CD4-positive, CD25-positive, alpha-beta regulatory T cell (primary cell): ENCODE results near the gene IL10RA. TPM values are rescaled to one million over a fixed set of nuclear protein-coding genes. Genes with fewer than 3 reads are reported as not detected.

Source experiments
- ATAC-seq, 2 donors: fragments of 150-1000 bp; cut with Tn5 transposase; one replicate each; pipeline ENCODE4 v1.10.0; 2021; ENCODE audit warnings: low read depth in 2 of 2, moderate number of reproducible peaks in 2 of 2, moderate library complexity in 1 of 2
- DNase-seq, 3 donors: peaks; one replicate each; pipeline versions ENCODE4 v3.0.0 to v3.0.0-alpha.2; 2012 to 2022; ENCODE audit warnings: mixed read lengths in 1 of 3
- H3K27ac ChIP-seq: one replicate; pipeline ENCODE4 v1.7.0; 2013; ENCODE audit warnings: mild to moderate bottlenecking, low read length; ENCODE audit not compliant: insufficient read depth, poor library complexity, severe bottlenecking
- H3K27me3 ChIP-seq: one replicate; pipeline ENCODE4 v1.7.0; 2013; ENCODE audit warnings: low read length; ENCODE audit not compliant: control insufficient read depth, insufficient read depth
- H3K36me3 ChIP-seq: one replicate; pipeline ENCODE4 v1.7.0; 2013; ENCODE audit warnings: mild to moderate bottlenecking, low read length, moderate library complexity; ENCODE audit not compliant: control insufficient read depth, insufficient read depth
- H3K4me1 ChIP-seq: 2 replicates; pipeline ENCODE4 v1.7.0; 2013; ENCODE audit warnings: mild to moderate bottlenecking, low read length; ENCODE audit not compliant: insufficient read depth, control insufficient read depth, poor library complexity, severe bottlenecking
- H3K4me3 ChIP-seq: one replicate; pipeline ENCODE4 v1.7.0; 2013; ENCODE audit warnings: low read depth, mild to moderate bottlenecking, low read length, moderate library complexity
- H3K9me3 ChIP-seq, 2 experiments: 1 replicate in 1 of 2; 2 replicates in 1 of 2; pipeline ENCODE4 v1.7.0; 2013; ENCODE audit warnings: low read length in 2 of 2, mild to moderate bottlenecking in 1 of 2, moderate library complexity in 1 of 2; ENCODE audit not compliant: control insufficient read depth in 2 of 2
- H3K27ac Mint-ChIP-seq, 3 donors: one replicate each; pipeline ENCODE4 v1.8.0; 2020 to 2022; ENCODE audit warnings: mild to moderate bottlenecking in 3 of 3, mixed read lengths in 3 of 3, moderate library complexity in 2 of 3
- H3K27me3 Mint-ChIP-seq: one replicate; pipeline ENCODE4 v1.8.0; 2022; ENCODE audit warnings: mild to moderate bottlenecking, mixed read lengths
- H3K36me3 Mint-ChIP-seq: one replicate; pipeline ENCODE4 v1.8.0; 2020; ENCODE audit warnings: mixed read lengths
- H3K4me1 Mint-ChIP-seq, 4 donors: one replicate each; pipeline ENCODE4 v1.8.0; 2020 to 2022; ENCODE audit warnings: mixed read lengths in 4 of 4, mild to moderate bottlenecking in 1 of 4
- H3K4me3 Mint-ChIP-seq, 4 donors: one replicate each; pipeline ENCODE4 v1.8.0; 2020 to 2022; ENCODE audit warnings: mild to moderate bottlenecking in 4 of 4, mixed read lengths in 4 of 4, moderate library complexity in 3 of 4
- H3K9me3 Mint-ChIP-seq, 7 donors: one replicate each; pipeline ENCODE4 v1.8.0; 2020 to 2022; ENCODE audit warnings: mixed read lengths in 7 of 7, mild to moderate bottlenecking in 3 of 7, moderate library complexity in 2 of 7
- polyA plus RNA-seq, 4 donors: library from polyadenylated mRNA; unstranded; fragments of 300-500 nt; fragmentation: Illumina TruSeq; gene quantifications; one replicate each; pipeline ENCODE4 v1.2.3, GENCODE V29; 2021
- total RNA-seq: library from RNA; stranded (reverse); gene quantifications from one replicate; pipeline ENCODE4 v1.2.3, GENCODE V29; 2022

IL10RA gene
- total RNA-seq (661 TPM), polyA plus RNA-seq (100 to 1,000 TPM; 572 to 666 (median 631) TPM)

GRCh38 chr11:117985953-117986887 lies at the start of gene IL10RA:
IL10RA (plus strand) TSS chr11:117986394; CDS start chr11:117986468, 74 bp downstream.
- H3K27ac ChIP-seq, result peak within 1 kb of the TSS; percentile 95
- Mint-ChIP-seq H3K9me3 (peaks cover 0 to 4% (median 0%) of the 10 kb centered on the region in 7 donors), H3K27ac (peak within 1 kb of the TSS; percentile 94 to 98 (median 95)), H3K4me3 (peak within 1 kb of the TSS; percentile 93 to 98 (median 97)), H3K36me3 (peaks cover 48% of the 10 kb centered on the region), H3K4me1 (peaks cover 17 to 55% (median 42%) of the 10 kb centered on the region in 4 donors), H3K27me3 (no peaks in the 10 kb centered on the region)
- peaks cover 39% of the 10 kb centered on the region for H3K36me3 ChIP-seq
- peak within 1 kb of the TSS; percentile 100 for H3K4me3 ChIP-seq
- peak; percentile 85 to 88 for ATAC-seq
- peak; percentile 80 to 92 (median 85) for DNase-seq
- peaks cover 65% of the 10 kb centered on the region for H3K4me1 ChIP-seq
- no peaks in the 10 kb centered on the region for H3K27me3 ChIP-seq
- no peaks in the 10 kb centered on the region for H3K9me3 ChIP-seq

GRCh38 chr11:117936973-117937372 lies 49.2 kb upstream of the IL10RA start:
- H3K27ac ChIP-seq, result no peak overlapping the region
- Mint-ChIP-seq H3K4me3 (no peak overlapping the region), H3K27ac (peak overlapping the region in 1 of 3 donors; percentile 40), H3K27me3 (peaks cover 5% of the 10 kb centered on the region), H3K9me3 (no peaks in the 10 kb centered on the region), H3K36me3 (no peaks in the 10 kb centered on the region), H3K4me1 (peaks cover 8 to 27% (median 14%) of the 10 kb centered on the region in 4 donors)
- peaks cover under 1% of the 10 kb centered on the region for H3K4me1 ChIP-seq
- H3K27me3 ChIP-seq, result no peaks in the 10 kb centered on the region
- no peaks in the 10 kb centered on the region for H3K36me3 ChIP-seq
- ATAC-seq, result peak in 1 of 2 donors; percentile 60
- no peaks in the 10 kb centered on the region for H3K9me3 ChIP-seq
- no peak overlapping the region for H3K4me3 ChIP-seq
- no peak for DNase-seq

- Mint-ChIP-seq H3K27ac (peak overlapping the region; percentile 9 to 68 (median 21)), H3K4me3 (no peak overlapping the region), H3K27me3 (peaks cover 6% of the 10 kb centered on the region), H3K9me3 (no peaks in the 10 kb centered on the region), H3K36me3 (peaks cover 11% of the 10 kb centered on the region), H3K4me1 (peaks cover 19 to 29% (median 24%) of the 10 kb centered on the region in 4 donors)
- H3K9me3 ChIP-seq, result no peaks in the 10 kb centered on the region
- no peak for ATAC-seq
- H3K36me3 ChIP-seq, result no peaks in the 10 kb centered on the region
- H3K27ac ChIP-seq, result no peak overlapping the region
- no peak overlapping the region for H3K4me3 ChIP-seq
- H3K4me1 ChIP-seq, result peaks cover 10% of the 10 kb centered on the region
- no peaks in the 10 kb centered on the region for H3K27me3 ChIP-seq
- no peak for DNase-seq
Observed at GRCh38 chr11:117940736-117941135, 45.5 kb upstream of the IL10RA start.

GRCh38 chr11:117941163-117941707 lies 45.0 kb upstream of the IL10RA start:
- Histone ChIP-seq H3K27ac (no peak overlapping the region), H3K9me3 (no peaks in the 10 kb centered on the region), H3K36me3 (no peaks in the 10 kb centered on the region), H3K27me3 (no peaks in the 10 kb centered on the region), H3K4me1 (peaks cover 10% of the 10 kb centered on the region), H3K4me3 (no peak overlapping the region)
- ATAC-seq (no peak), DNase-seq (no peak)
- Mint-ChIP-seq H3K4me3 (no peak overlapping the region), H3K27me3 (peaks cover 6% of the 10 kb centered on the region), H3K4me1 (peaks cover 23 to 29% (median 25%) of the 10 kb centered on the region in 4 donors), H3K27ac (peak overlapping the region in 2 of 3 donors; percentile 21 to 68), H3K9me3 (no peaks in the 10 kb centered on the region), H3K36me3 (peaks cover 11% of the 10 kb centered on the region)

- DNase-seq, result no peak
- no peak overlapping the region for H3K27ac Mint-ChIP-seq
Observed at GRCh38 chr11:117941976-117942654, 44.1 kb upstream of the IL10RA start.

GRCh38 chr11:117944554-117944953 lies 41.6 kb upstream of the IL10RA start:
- H3K27ac Mint-ChIP-seq, result peak overlapping the region in 2 of 3 donors; percentile 48 to 61
- H3K36me3 ChIP-seq, result no peaks in the 10 kb centered on the region
- ATAC-seq (no peak), DNase-seq (no peak)
- H3K4me3 Mint-ChIP-seq, result no peak overlapping the region
- H3K4me1 ChIP-seq, result peaks cover 41% of the 10 kb centered on the region
- H3K4me1 Mint-ChIP-seq, result peaks cover 29 to 55% (median 42%) of the 10 kb centered on the region in 4 donors
- no peaks in the 10 kb centered on the region for H3K9me3 ChIP-seq
- no peak overlapping the region for H3K4me3 ChIP-seq
- H3K36me3 Mint-ChIP-seq, result peaks cover 11% of the 10 kb centered on the region
- no peaks in the 10 kb centered on the region for H3K9me3 Mint-ChIP-seq
- no peak overlapping the region for H3K27ac ChIP-seq
- peaks cover 6% of the 10 kb centered on the region for H3K27me3 Mint-ChIP-seq
- H3K27me3 ChIP-seq, result no peaks in the 10 kb centered on the region

More at GRCh38 chr11:117941976-117942654, 44.1 kb upstream of the IL10RA start:
- H3K9me3 ChIP-seq, result no peaks in the 10 kb centered on the region
- no peak overlapping the region for H3K4me3 Mint-ChIP-seq
- no peaks in the 10 kb centered on the region for H3K9me3 Mint-ChIP-seq
- no peaks in the 10 kb centered on the region for H3K36me3 ChIP-seq
- H3K27me3 Mint-ChIP-seq, result peaks cover 6% of the 10 kb centered on the region
- peaks cover 11% of the 10 kb centered on the region for H3K36me3 Mint-ChIP-seq
- H3K4me1 Mint-ChIP-seq, result peaks cover 21 to 32% (median 28%) of the 10 kb centered on the region in 4 donors
- peaks cover 17% of the 10 kb centered on the region for H3K4me1 ChIP-seq
- H3K27ac ChIP-seq, result no peak overlapping the region
- H3K4me3 ChIP-seq, result no peak overlapping the region
- H3K27me3 ChIP-seq, result no peaks in the 10 kb centered on the region
- no peak for ATAC-seq

- peak overlapping the region in 2 of 3 donors; percentile 54 to 61 for H3K27ac Mint-ChIP-seq
- no peaks in the 10 kb centered on the region for H3K27me3 ChIP-seq
- ATAC-seq, result no peak
Observed at GRCh38 chr11:117945047-117945810, 41.0 kb upstream of the IL10RA start.

More at GRCh38 chr11:117945047-117945810, 41.0 kb upstream of the IL10RA start:
- Histone ChIP-seq H3K4me3 (no peak overlapping the region), H3K9me3 (no peaks in the 10 kb centered on the region), H3K27ac (no peak overlapping the region), H3K36me3 (no peaks in the 10 kb centered on the region), H3K4me1 (peaks cover 48% of the 10 kb centered on the region)
- peaks cover 6% of the 10 kb centered on the region for H3K27me3 Mint-ChIP-seq
- H3K9me3 Mint-ChIP-seq, result no peaks in the 10 kb centered on the region
- H3K36me3 Mint-ChIP-seq, result peaks cover 11% of the 10 kb centered on the region
- DNase-seq, result no peak
- H3K4me1 Mint-ChIP-seq, result peaks cover 30 to 62% (median 45%) of the 10 kb centered on the region in 4 donors
- no peak overlapping the region for H3K4me3 Mint-ChIP-seq
